ENCODE measurements around the gene ATG2A. TPM values are rescaled to one million over a fixed set of nuclear protein-coding genes. Genes with fewer than 3 reads are reported as not detected.

The ATG2A gene
- total and polyA plus RNA-seq, 9 of the 15 experiments (the other 6 are each of a cell fraction or from before 2014, with no cell fraction given): 0.25 to 45.9 (median 5.2) TPM

GRCh38 chr11:64878223-64878493, 38.9 kb downstream of the ATG2A start (continued):
- 0 out of 2 replicates have a peak, but pooled peaks have one; percentile 4 for TF ChIP-seq NR2C2 (CRISPR knock-in tag; IDR thresholded peaks at IDR 0.05)
- TF ChIP-seq NR2C2 (tag; IDR thresholded peaks at IDR 0.05): no peak
- TF ChIP-seq ETV5 (CRISPR knock-in tag; IDR thresholded peaks at IDR 0.05; ENCODE audit: low read depth): no peak; the same call in 1 of the 2 replicates
- TF ChIP-seq HDAC1 (IDR thresholded peaks at IDR 0.05): peak in 1 of 2 experiments; percentile 85; a peak in 1 of 4 replicates
- no peak for TF ChIP-seq BCLAF1 (IDR thresholded peaks at IDR 0.05; ENCODE audit: borderline replicate concordance in 1 of 2, control insufficient read depth in 1 of 2, low read depth in 2 of 2, low read length in 1 of 2)
- TF ChIP-seq ZBTB43 (CRISPR knock-in tag; IDR thresholded peaks at IDR 0.05): 0 out of 2 replicates have a peak, but pooled peaks have one; percentile 78
- TF ChIP-seq RERE (CRISPR knock-in tag; IDR thresholded peaks at IDR 0.05; ENCODE audit: borderline replicate concordance): peak; percentile 74; the same call in 1 of the 2 replicates
- no peak for TF ChIP-seq BMI1 (IDR thresholded peaks at IDR 0.05; ENCODE audit: low read length)
- 0 out of 2 replicates have a peak, but pooled peaks have one; percentile 52 for TF ChIP-seq NR4A1 (CRISPR knock-in tag; IDR thresholded peaks at IDR 0.05)
- TF ChIP-seq NR4A1 (tag; IDR thresholded peaks at IDR 0.05): no peak
- TF ChIP-seq HBP1 (CRISPR knock-in tag; IDR thresholded peaks at IDR 0.05): 0 out of 2 replicates have a peak, but pooled peaks have one; percentile 19
- peak; percentile 83 for TF ChIP-seq ZBTB49 (CRISPR knock-in tag; IDR thresholded peaks at IDR 0.05; ENCODE audit: borderline replicate concordance)
- 0 out of 2 replicates have a peak, but pooled peaks have one; percentile 65 for TF ChIP-seq ZNF583 (CRISPR knock-in tag; IDR thresholded peaks at IDR 0.05)
- peak; percentile 25; the same call in 1 of the 2 replicates for TF ChIP-seq SAFB (IDR thresholded peaks at IDR 0.05; ENCODE audit: borderline replicate concordance, low read depth, low read length)

Measured in K562 (cell line).